Suprapubic skin (tissue), 4 donors: Measurements from ENCODE around the gene LRTM1. TPM values are rescaled to one million over a fixed set of nuclear protein-coding genes. Genes with fewer than 3 reads are reported as not detected.

Experiments used
- DNase-seq, 2 donors: peaks; one replicate each; pipeline ENCODE4 v3.0.0-alpha.2; 2019; ENCODE audit warnings: low spot score in 2 of 2
- H3K27ac ChIP-seq: fragments of 200-600 bp; sonication (generic); one replicate; pipeline ENCODE4 v1.5.1; 2019
- H3K27me3 ChIP-seq: fragments of 200-600 bp; sonication (generic); one replicate; pipeline ENCODE4 v1.5.1; 2019
- H3K36me3 ChIP-seq: fragments of 200-600 bp; sonication (generic); one replicate; pipeline ENCODE4 v1.5.1; 2019
- H3K4me1 ChIP-seq: fragments of 200-600 bp; sonication (generic); one replicate; pipeline ENCODE4 v1.5.1; 2019
- H3K4me3 ChIP-seq: fragments of 200-600 bp; sonication (generic); one replicate; pipeline ENCODE4 v1.5.1; 2019; ENCODE audit warnings: mild to moderate bottlenecking
- H3K9me3 ChIP-seq: fragments of 200-600 bp; sonication (generic); one replicate; pipeline ENCODE4 v1.5.1; 2019
- EP300 ChIP-seq: sonication (generic); formaldehyde crosslinking; IDR thresholded peaks from one replicate; pipeline ENCODE4 v1.6.1; 2017; ENCODE audit warnings: antibody characterized with exemption
- POLR2A ChIP-seq, 2 donors: fragments of 450-650 bp; IDR thresholded peaks; one replicate each; pipeline ENCODE4 v1.6.1; 2017; ENCODE audit warnings: antibody characterized with exemption in 2 of 2, mild to moderate bottlenecking in 2 of 2, moderate library complexity in 2 of 2
- POLR2AphosphoS5 ChIP-seq, 3 donors: sonication (generic); formaldehyde crosslinking; IDR thresholded peaks; one replicate each; pipeline ENCODE4 v1.6.1; 2017; ENCODE audit warnings: antibody characterized with exemption in 3 of 3
- whole genome bisulfite sequencing: methylation state at CpG from one replicate; pipeline ENCODE4 v1.1.5; 2018; 5-methylcytosine and 5-hydroxymethylcytosine counted together
- total RNA-seq, 4 donors: library from RNA; depleted of rRNA; stranded (reverse); fragments of >200 nt; gene quantifications; one replicate each; pipeline ENCODE4 v1.1.0, GENCODE V29; 2016
- TF ChIP-seq, protein P1 (sequence below), 2 donors: fragments of 200-600 bp in 1 of 2; fragments of 450-650 bp in 1 of 2; sonication (generic) in 1 of 2; IDR thresholded peaks; one replicate each; pipeline ENCODE4 v1.5.1; 2016 to 2019; ENCODE audit warnings: antibody characterized with exemption in 2 of 2, mild to moderate bottlenecking in 1 of 2, moderate library complexity in 1 of 2

LRTM1 gene
- total RNA-seq, 4 donors from 2014 or later, result not detected

DNA sequence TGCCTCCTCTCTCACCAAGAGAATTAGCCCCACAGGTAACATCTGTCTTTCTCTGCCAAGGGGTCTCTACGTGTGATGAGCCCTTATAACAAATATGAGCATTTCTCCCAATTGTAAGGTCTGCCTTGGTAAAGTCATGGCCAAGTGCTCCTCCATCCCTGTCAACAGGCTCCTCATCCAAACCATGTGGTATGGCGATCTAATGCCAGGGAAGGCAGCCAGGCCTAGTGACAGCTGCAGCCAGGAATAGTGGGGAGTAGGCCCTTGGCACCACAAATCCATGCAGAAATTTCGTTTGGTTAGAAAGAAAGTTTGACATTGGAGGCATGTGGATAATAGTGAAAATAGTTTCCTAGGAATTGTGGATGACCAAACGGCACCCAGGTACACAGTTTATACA is 4.7 kb upstream of the LRTM1 start:
- 50% methylated on average over 4 of the region's 4 CpGs for WGBS
- TF ChIP-seq EP300 (no peak), POLR2AphosphoS5 (IDR thresholded peaks at IDR 0.05) (no peak), POLR2A (IDR thresholded peaks at IDR 0.05) (no peak)
- TF ChIP-seq, protein P1, sequence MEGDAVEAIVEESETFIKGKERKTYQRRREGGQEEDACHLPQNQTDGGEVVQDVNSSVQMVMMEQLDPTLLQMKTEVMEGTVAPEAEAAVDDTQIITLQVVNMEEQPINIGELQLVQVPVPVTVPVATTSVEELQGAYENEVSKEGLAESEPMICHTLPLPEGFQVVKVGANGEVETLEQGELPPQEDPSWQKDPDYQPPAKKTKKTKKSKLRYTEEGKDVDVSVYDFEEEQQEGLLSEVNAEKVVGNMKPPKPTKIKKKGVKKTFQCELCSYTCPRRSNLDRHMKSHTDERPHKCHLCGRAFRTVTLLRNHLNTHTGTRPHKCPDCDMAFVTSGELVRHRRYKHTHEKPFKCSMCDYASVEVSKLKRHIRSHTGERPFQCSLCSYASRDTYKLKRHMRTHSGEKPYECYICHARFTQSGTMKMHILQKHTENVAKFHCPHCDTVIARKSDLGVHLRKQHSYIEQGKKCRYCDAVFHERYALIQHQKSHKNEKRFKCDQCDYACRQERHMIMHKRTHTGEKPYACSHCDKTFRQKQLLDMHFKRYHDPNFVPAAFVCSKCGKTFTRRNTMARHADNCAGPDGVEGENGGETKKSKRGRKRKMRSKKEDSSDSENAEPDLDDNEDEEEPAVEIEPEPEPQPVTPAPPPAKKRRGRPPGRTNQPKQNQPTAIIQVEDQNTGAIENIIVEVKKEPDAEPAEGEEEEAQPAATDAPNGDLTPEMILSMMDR (IDR thresholded peaks at IDR 0.05), result no peak
- DNase-seq, result no peak

DNA sequence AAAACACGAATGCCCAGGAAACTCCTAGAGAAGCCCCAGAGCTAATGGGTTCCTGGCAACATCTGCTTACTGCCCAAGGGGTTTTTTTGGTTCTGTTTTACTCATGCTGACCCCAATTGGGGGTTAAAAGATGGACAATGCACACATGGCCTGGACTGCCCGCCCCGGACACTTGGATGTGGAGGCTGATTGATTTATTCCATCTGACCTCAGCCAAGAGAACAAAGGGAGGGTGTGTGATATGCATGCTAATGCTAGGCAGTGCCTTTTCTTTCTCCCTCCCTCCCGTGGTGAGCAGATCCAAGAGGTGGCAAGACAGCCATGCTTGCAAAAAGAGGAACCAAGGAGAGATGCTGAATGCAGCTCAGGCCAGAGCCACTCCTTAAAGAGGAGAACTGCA is 3.3 kb upstream of the LRTM1 start:
- WGBS, result 71% methylated on average over 4 of the region's 4 CpGs
- H3K27ac ChIP-seq, result no peak overlapping the region
- H3K36me3 ChIP-seq, result no peaks in the 10 kb centered on the region
- TF ChIP-seq EP300, result no peak
- TF ChIP-seq, protein P1 (IDR thresholded peaks at IDR 0.05), result no peak
- no peak for TF ChIP-seq POLR2AphosphoS5 (IDR thresholded peaks at IDR 0.05)
- TF ChIP-seq POLR2A (IDR thresholded peaks at IDR 0.05), result no peak
- H3K9me3 ChIP-seq, result no peaks in the 10 kb centered on the region
- DNase-seq, result no peak
- H3K4me1 ChIP-seq, result no peaks in the 10 kb centered on the region
- no peaks in the 10 kb centered on the region for H3K27me3 ChIP-seq
- no peak overlapping the region for H3K4me3 ChIP-seq

More for the DNA sequence above, 4.7 kb upstream of the LRTM1 start:
- no peaks in the 10 kb centered on the region for H3K9me3 ChIP-seq
- H3K36me3 ChIP-seq, result no peaks in the 10 kb centered on the region
- no peaks in the 10 kb centered on the region for H3K27me3 ChIP-seq
- no peaks in the 10 kb centered on the region for H3K4me1 ChIP-seq
- H3K4me3 ChIP-seq, result no peak overlapping the region
- no peak overlapping the region for H3K27ac ChIP-seq

DNA sequence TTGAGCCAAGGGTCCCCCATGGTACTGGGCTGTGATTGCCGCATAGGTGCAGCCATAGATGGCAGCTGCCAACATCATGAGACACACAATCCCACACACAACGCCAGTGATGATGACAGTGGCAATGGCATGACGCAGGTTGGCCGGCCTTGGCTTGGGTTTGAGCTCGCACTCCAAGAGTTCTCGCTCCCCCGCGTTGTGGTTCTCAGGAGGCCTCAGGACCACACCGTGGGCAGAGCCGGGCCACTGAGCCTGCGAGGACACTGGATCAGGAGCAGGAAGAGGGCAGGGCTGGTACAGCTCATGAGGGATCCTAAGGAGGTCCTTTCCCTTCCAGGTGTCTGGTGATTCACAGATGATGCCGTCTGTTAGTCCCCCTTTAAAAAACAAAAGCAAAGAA is 9.3 kb downstream of the LRTM1 start:
- Histone ChIP-seq H3K27ac (no peak overlapping the region), H3K4me1 (no peaks in the 10 kb centered on the region), H3K4me3 (no peak overlapping the region), H3K27me3 (no peaks in the 10 kb centered on the region), H3K36me3 (no peaks in the 10 kb centered on the region), H3K9me3 (no peaks in the 10 kb centered on the region)
- no peak for DNase-seq
- no peak for TF ChIP-seq POLR2A (IDR thresholded peaks at IDR 0.05)
- no peak for TF ChIP-seq EP300
- TF ChIP-seq POLR2AphosphoS5 (IDR thresholded peaks at IDR 0.05), result no peak
- TF ChIP-seq, protein P1 (IDR thresholded peaks at IDR 0.05), result no peak
- 96% methylated on average over 10 of the region's 12 CpGs for WGBS

DNA sequence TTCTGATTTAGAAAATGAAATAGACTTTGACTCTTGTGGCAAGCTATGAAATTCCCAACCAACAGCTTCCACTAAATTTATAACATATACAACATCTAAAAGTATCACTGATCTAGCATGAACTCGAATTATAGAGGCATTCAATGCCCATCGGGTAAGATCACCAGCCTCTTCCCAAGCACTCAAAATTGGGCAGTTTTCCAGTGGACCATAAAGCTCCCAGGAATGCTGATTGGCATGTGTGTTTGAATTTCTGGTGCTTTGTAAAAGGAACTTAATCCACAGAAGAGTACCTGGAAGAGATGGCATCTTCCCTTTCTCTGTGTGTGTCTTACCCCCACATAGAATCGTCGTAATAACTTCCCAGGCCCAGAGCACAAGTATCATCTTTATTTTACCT is 10.0 kb downstream of the LRTM1 start:
- WGBS, result 82% methylated on average over 4 of the region's 4 CpGs
- no peaks in the 10 kb centered on the region for H3K36me3 ChIP-seq
- H3K4me3 ChIP-seq, result no peak overlapping the region
- H3K9me3 ChIP-seq, result no peaks in the 10 kb centered on the region
- no peaks in the 10 kb centered on the region for H3K4me1 ChIP-seq
- H3K27ac ChIP-seq, result no peak overlapping the region
- DNase-seq, result no peak
- no peaks in the 10 kb centered on the region for H3K27me3 ChIP-seq
- no peak for TF ChIP-seq POLR2A (IDR thresholded peaks at IDR 0.05)
- TF ChIP-seq, protein P1 (IDR thresholded peaks at IDR 0.05), result no peak
- no peak for TF ChIP-seq EP300
- TF ChIP-seq POLR2AphosphoS5 (IDR thresholded peaks at IDR 0.05), result no peak

DNA sequence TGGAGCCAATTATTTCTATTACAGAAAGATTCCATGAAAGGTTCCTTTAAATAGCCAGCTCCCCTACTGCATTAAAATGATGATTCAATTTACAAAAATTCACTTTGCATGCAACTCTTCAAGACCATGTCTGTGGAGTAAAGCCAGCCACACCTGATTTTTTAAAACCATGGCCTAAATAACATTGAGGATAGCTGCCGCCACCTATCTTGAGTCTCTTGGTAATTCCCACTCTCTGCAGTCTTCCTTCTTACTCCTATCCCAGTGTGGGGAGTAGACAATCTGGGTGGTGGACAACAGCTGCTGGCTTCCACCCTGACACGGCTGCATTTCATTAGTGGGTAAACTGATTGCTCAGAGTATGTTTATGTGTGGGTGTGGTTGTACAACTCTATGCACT is 10.7 kb downstream of the LRTM1 start:
- TF ChIP-seq, protein P1 (IDR thresholded peaks at IDR 0.05), result no peak
- TF ChIP-seq EP300, result no peak
- TF ChIP-seq POLR2A (IDR thresholded peaks at IDR 0.05), result no peak
- TF ChIP-seq POLR2AphosphoS5 (IDR thresholded peaks at IDR 0.05), result no peak
- H3K4me1 ChIP-seq, result no peaks in the 10 kb centered on the region
- 54% methylated on average over 2 of the region's 2 CpGs for WGBS
- H3K27ac ChIP-seq, result no peak overlapping the region
- no peak overlapping the region for H3K4me3 ChIP-seq
- no peaks in the 10 kb centered on the region for H3K9me3 ChIP-seq
- no peak for DNase-seq
- no peaks in the 10 kb centered on the region for H3K36me3 ChIP-seq
- H3K27me3 ChIP-seq, result no peaks in the 10 kb centered on the region
